ENCODE measurements around the gene TMC7.
A peak's percentile ranks its signal among the peaks of the same experiment; 100 is the strongest.

The TMC7 gene

GRCh38 chr16:19029980-19030379, 46.2 kb downstream of the TMC7 start:
- 93 to 95% methylated on average over 4 to 5 of the region's 6 CpGs for WGBS, 2 experiments (ENCODE audit: insufficient coverage in 2 of 2)
- Histone ChIP-seq H3K4me3 (ENCODE audit: extremely low read depth, insufficient read depth, low read length, poor library complexity, severe bottlenecking) (no peak overlapping the region), H3K4me1 (ENCODE audit: control insufficient read depth, insufficient read depth, low read length, poor library complexity, severe bottlenecking) (no peaks in the 10 kb centered on the region), H3K27ac (ENCODE audit: low read depth, low read length, severe bottlenecking) (no peak overlapping the region), H3K36me3 (ENCODE audit: control insufficient read depth, insufficient read depth, low read length) (peaks cover 22% of the 10 kb centered on the region), H3K9me3 (ENCODE audit: control insufficient read depth, low read length) (no peaks in the 10 kb centered on the region)

- H3K4me3 ChIP-seq (ENCODE audit: extremely low read depth, insufficient read depth, low read length, poor library complexity, severe bottlenecking), result no peak overlapping the region
- no peaks in the 10 kb centered on the region for H3K4me1 ChIP-seq (ENCODE audit: control insufficient read depth, insufficient read depth, low read length, poor library complexity, severe bottlenecking)
- no peak overlapping the region for H3K27ac ChIP-seq (ENCODE audit: low read depth, low read length, severe bottlenecking)
- WGBS, 2 experiments (ENCODE audit: insufficient coverage in 2 of 2), result 78 to 100% methylated on average over 1 of the region's 4 CpGs
- H3K9me3 ChIP-seq (ENCODE audit: control insufficient read depth, low read length), result no peaks in the 10 kb centered on the region
- peaks cover 18% of the 10 kb centered on the region for H3K36me3 ChIP-seq (ENCODE audit: control insufficient read depth, insufficient read depth, low read length)
Observed at GRCh38 chr16:19031738-19032137, 48.0 kb downstream of the TMC7 start.

GRCh38 chr16:19033761-19034160, 50.0 kb downstream of the TMC7 start:
- 67 to 100% methylated on average over 1 of the region's 1 CpG for WGBS, 2 experiments (ENCODE audit: insufficient coverage in 2 of 2)
- H3K27ac ChIP-seq (ENCODE audit: low read depth, low read length, severe bottlenecking), result no peak overlapping the region
- no peaks in the 10 kb centered on the region for H3K9me3 ChIP-seq (ENCODE audit: control insufficient read depth, low read length)
- no peak overlapping the region for H3K4me3 ChIP-seq (ENCODE audit: extremely low read depth, insufficient read depth, low read length, poor library complexity, severe bottlenecking)
- H3K36me3 ChIP-seq (ENCODE audit: control insufficient read depth, insufficient read depth, low read length), result peaks cover 18% of the 10 kb centered on the region
- H3K4me1 ChIP-seq (ENCODE audit: control insufficient read depth, insufficient read depth, low read length, poor library complexity, severe bottlenecking), result no peaks in the 10 kb centered on the region

- peaks cover 5% of the 10 kb centered on the region for H3K36me3 ChIP-seq (ENCODE audit: control insufficient read depth, insufficient read depth, low read length)
- 96 to 100% methylated on average over 1 to 2 of the region's 2 CpGs for WGBS, 2 experiments (ENCODE audit: insufficient coverage in 2 of 2)
Observed at GRCh38 chr16:19040400-19040799, 56.7 kb downstream of the TMC7 start.

GRCh38 chr16:19044769-19045168, 61.0 kb downstream of the TMC7 start:
- H3K36me3 ChIP-seq (ENCODE audit: control insufficient read depth, insufficient read depth, low read length), result peaks cover 28% of the 10 kb centered on the region
- WGBS, 2 experiments (ENCODE audit: insufficient coverage in 2 of 2), result 93 to 99% methylated on average over 9 to 11 of the region's 11 CpGs

More at GRCh38 chr16:19040400-19040799, 56.7 kb downstream of the TMC7 start:
- H3K27ac ChIP-seq (ENCODE audit: low read depth, low read length, severe bottlenecking), result no peak overlapping the region
- H3K4me3 ChIP-seq (ENCODE audit: extremely low read depth, insufficient read depth, low read length, poor library complexity, severe bottlenecking), result no peak overlapping the region
- no peaks in the 10 kb centered on the region for H3K9me3 ChIP-seq (ENCODE audit: control insufficient read depth, low read length)
- H3K4me1 ChIP-seq (ENCODE audit: control insufficient read depth, insufficient read depth, low read length, poor library complexity, severe bottlenecking), result no peaks in the 10 kb centered on the region

GRCh38 chr16:19046062-19046461, 62.3 kb downstream of the TMC7 start:
- H3K36me3 ChIP-seq (ENCODE audit: control insufficient read depth, insufficient read depth, low read length), result peaks cover 23% of the 10 kb centered on the region
- 90 to 100% methylated on average over 2 of the region's 2 CpGs for WGBS, 2 experiments (ENCODE audit: insufficient coverage in 2 of 2)
- H3K4me1 ChIP-seq (ENCODE audit: control insufficient read depth, insufficient read depth, low read length, poor library complexity, severe bottlenecking), result no peaks in the 10 kb centered on the region
- no peak overlapping the region for H3K27ac ChIP-seq (ENCODE audit: low read depth, low read length, severe bottlenecking)
- H3K4me3 ChIP-seq (ENCODE audit: extremely low read depth, insufficient read depth, low read length, poor library complexity, severe bottlenecking), result no peak overlapping the region
- no peaks in the 10 kb centered on the region for H3K9me3 ChIP-seq (ENCODE audit: control insufficient read depth, low read length)

More at GRCh38 chr16:19044769-19045168, 61.0 kb downstream of the TMC7 start:
- Histone ChIP-seq H3K27ac (ENCODE audit: low read depth, low read length, severe bottlenecking) (no peak overlapping the region), H3K4me3 (ENCODE audit: extremely low read depth, insufficient read depth, low read length, poor library complexity, severe bottlenecking) (no peak overlapping the region), H3K9me3 (ENCODE audit: control insufficient read depth, low read length) (no peaks in the 10 kb centered on the region), H3K4me1 (ENCODE audit: control insufficient read depth, insufficient read depth, low read length, poor library complexity, severe bottlenecking) (no peaks in the 10 kb centered on the region)

- no CpG with 5 or more reads among the region's 4 CpGs for WGBS, 2 experiments (ENCODE audit: insufficient coverage in 2 of 2)
- H3K36me3 ChIP-seq (ENCODE audit: control insufficient read depth, insufficient read depth, low read length), result peaks cover 3% of the 10 kb centered on the region
Observed at GRCh38 chr16:19062706-19063105, 79.0 kb downstream of the TMC7 start.

GRCh38 chr16:19066988-19067348, 83.2 kb downstream of the TMC7 start:
- H3K4me3 ChIP-seq (ENCODE audit: extremely low read depth, insufficient read depth, low read length, poor library complexity, severe bottlenecking), result peak overlapping the region; percentile 80
- peaks cover 3% of the 10 kb centered on the region for H3K36me3 ChIP-seq (ENCODE audit: control insufficient read depth, insufficient read depth, low read length)
- no peaks in the 10 kb centered on the region for H3K4me1 ChIP-seq (ENCODE audit: control insufficient read depth, insufficient read depth, low read length, poor library complexity, severe bottlenecking)
- WGBS, 2 experiments (ENCODE audit: insufficient coverage in 2 of 2), result 79 to 83% methylated on average over 6 of the region's 9 CpGs
- H3K9me3 ChIP-seq (ENCODE audit: control insufficient read depth, low read length), result no peaks in the 10 kb centered on the region
- H3K27ac ChIP-seq (ENCODE audit: low read depth, low read length, severe bottlenecking), result peak overlapping the region; percentile 100

More at GRCh38 chr16:19062706-19063105, 79.0 kb downstream of the TMC7 start:
- Histone ChIP-seq H3K27ac (ENCODE audit: low read depth, low read length, severe bottlenecking) (no peak overlapping the region), H3K9me3 (ENCODE audit: control insufficient read depth, low read length) (no peaks in the 10 kb centered on the region), H3K4me1 (ENCODE audit: control insufficient read depth, insufficient read depth, low read length, poor library complexity, severe bottlenecking) (no peaks in the 10 kb centered on the region), H3K4me3 (ENCODE audit: extremely low read depth, insufficient read depth, low read length, poor library complexity, severe bottlenecking) (no peak overlapping the region)

- H3K36me3 ChIP-seq (ENCODE audit: control insufficient read depth, insufficient read depth, low read length), result peaks cover 5% of the 10 kb centered on the region
- 0 to 1% methylated on average over 64 to 67 of the region's 68 CpGs for WGBS, 2 experiments (ENCODE audit: insufficient coverage in 2 of 2)
- H3K4me1 ChIP-seq (ENCODE audit: control insufficient read depth, insufficient read depth, low read length, poor library complexity, severe bottlenecking), result no peaks in the 10 kb centered on the region
- peak within 1 kb of the TSS; percentile 80 for H3K4me3 ChIP-seq (ENCODE audit: extremely low read depth, insufficient read depth, low read length, poor library complexity, severe bottlenecking)
- H3K27ac ChIP-seq (ENCODE audit: low read depth, low read length, severe bottlenecking), result peak within 1 kb of the TSS; percentile 100
- H3K9me3 ChIP-seq (ENCODE audit: control insufficient read depth, low read length), result no peaks in the 10 kb centered on the region
Observed at GRCh38 chr16:19067349-19068236, 83.9 kb downstream of the TMC7 start, which contains the start of gene COQ7. Gene COQ7 (plus strand): TSS chr16:19067614. CDS start chr16:19067665, 51 bp downstream.

- Histone ChIP-seq H3K4me3 (ENCODE audit: extremely low read depth, insufficient read depth, low read length, poor library complexity, severe bottlenecking) (peak overlapping the region; percentile 80), H3K9me3 (ENCODE audit: control insufficient read depth, low read length) (no peaks in the 10 kb centered on the region), H3K27ac (ENCODE audit: low read depth, low read length, severe bottlenecking) (peak overlapping the region; percentile 100), H3K4me1 (ENCODE audit: control insufficient read depth, insufficient read depth, low read length, poor library complexity, severe bottlenecking) (no peaks in the 10 kb centered on the region), H3K36me3 (ENCODE audit: control insufficient read depth, insufficient read depth, low read length) (peaks cover 7% of the 10 kb centered on the region)
- WGBS, 2 experiments (ENCODE audit: insufficient coverage in 2 of 2), result 49 to 75% methylated on average over 11 to 14 of the region's 19 CpGs
Observed at GRCh38 chr16:19068237-19068815, 84.6 kb downstream of the TMC7 start.

Data from mesodermal cell (in vitro differentiated cells).